Stomach (tissue), 9 donors: ENCODE data around the gene HLA-DOB. TPM values are rescaled to one million over a fixed set of nuclear protein-coding genes. Genes with fewer than 3 reads are reported as not detected.

Experiments used
- DNase-seq, 2 donors: peaks; one replicate each; pipeline versions ENCODE4 v3.0.0 to v3.0.0-alpha.2; 2013 to 2019
- H3K27ac ChIP-seq, 5 donors: fragments of 200-600 bp in 4 of 5; sonication (generic) in 4 of 5; one replicate each; pipeline ENCODE4 v1.5.1; 2013 to 2019; ENCODE audit warnings: mild to moderate bottlenecking in 1 of 5, moderate library complexity in 1 of 5
- H3K27me3 ChIP-seq, 3 donors: fragments of 200-600 bp; sonication (generic); one replicate each; pipeline ENCODE4 v1.5.1; 2017 to 2019; ENCODE audit warnings: mixed run types in 1 of 3
- H3K36me3 ChIP-seq, 4 donors: fragments of 200-600 bp; sonication (generic); 1 replicate in 3 of 4; 2 replicates in 1 of 4; pipeline ENCODE4 v1.5.1; 2016 to 2019
- H3K4me1 ChIP-seq, 4 donors: fragments of 200-600 bp; sonication (generic); one replicate each; pipeline ENCODE4 v1.5.1; 2016 to 2019
- H3K4me3 ChIP-seq, 4 donors: fragments of 200-600 bp; sonication (generic) in 3 of 4; one replicate each; pipeline ENCODE4 v1.5.1; 2016 to 2019; ENCODE audit warnings: mild to moderate bottlenecking in 1 of 4
- H3K9me3 ChIP-seq, 4 donors: fragments of 200-600 bp; sonication (generic); one replicate each; pipeline ENCODE4 v1.5.1; 2016 to 2019
- CTCF ChIP-seq, 7 experiments: fragments of 450-650 bp in 4 of 7; fragments of 200-600 bp in 3 of 7; sonication (generic) in 3 of 7; IDR thresholded peaks; one replicate each; pipeline ENCODE4 v1.5.1; 2016 to 2019; ENCODE audit warnings: antibody characterized with exemption in 7 of 7, control low read depth in 2 of 7, mild to moderate bottlenecking in 1 of 7
- EP300 ChIP-seq: sonication (generic); formaldehyde crosslinking; IDR thresholded peaks from one replicate; pipeline ENCODE4 v1.6.1; 2017; ENCODE audit warnings: antibody characterized with exemption
- POLR2A ChIP-seq, 4 donors: fragments of 450-650 bp; IDR thresholded peaks; one replicate each; pipeline ENCODE4 v1.6.1; 2016; ENCODE audit warnings: antibody characterized with exemption in 4 of 4, control low read depth in 2 of 4, mild to moderate bottlenecking in 1 of 4, moderate library complexity in 1 of 4
- POLR2AphosphoS5 ChIP-seq, 3 donors: sonication (generic); formaldehyde crosslinking; IDR thresholded peaks; one replicate each; pipeline ENCODE4 v1.6.1; 2016; ENCODE audit warnings: antibody characterized with exemption in 3 of 3
- WGBS, 5 donors: extraction: QIAGEN DNeasy Blood & Tissue Kit in 3 of 5; methylation state at CpG; one replicate each; pipeline versions ENCODE4 v1.1.5 to v1.1.7; 2013 to 2018; 5-methylcytosine and 5-hydroxymethylcytosine counted together
- intact Hi-C: fragments of 100-400 bp; cut with DNase I; formaldehyde crosslinking; loops from one replicate; pipeline ENCODE4 v1.15.1; 2023; ENCODE audit warnings: low total_unique reads
- polyA plus RNA-seq, 3 donors: library from polyadenylated mRNA; stranded (reverse); fragments of 200-250 nt; gene quantifications; one replicate each; pipeline ENCODE4 v1.2.3, GENCODE V29; 2013
- total RNA-seq, 5 donors: library from RNA; depleted of rRNA; stranded (reverse); fragments of >200 nt; gene quantifications; one replicate each; pipeline versions ENCODE4 v1.1.0 to v1.2.3, GENCODE V29; 2014 to 2016
- donor health status: healthy with polysubstance abuse.
- donor health status: Bipolar disorder and iron deficiency.
- donor health status: healthy.

The HLA-DOB gene
- total and polyA plus RNA-seq, 8 donors: 0.81 to 62.9 (median 2.1) TPM; not detected in 2

DNA sequence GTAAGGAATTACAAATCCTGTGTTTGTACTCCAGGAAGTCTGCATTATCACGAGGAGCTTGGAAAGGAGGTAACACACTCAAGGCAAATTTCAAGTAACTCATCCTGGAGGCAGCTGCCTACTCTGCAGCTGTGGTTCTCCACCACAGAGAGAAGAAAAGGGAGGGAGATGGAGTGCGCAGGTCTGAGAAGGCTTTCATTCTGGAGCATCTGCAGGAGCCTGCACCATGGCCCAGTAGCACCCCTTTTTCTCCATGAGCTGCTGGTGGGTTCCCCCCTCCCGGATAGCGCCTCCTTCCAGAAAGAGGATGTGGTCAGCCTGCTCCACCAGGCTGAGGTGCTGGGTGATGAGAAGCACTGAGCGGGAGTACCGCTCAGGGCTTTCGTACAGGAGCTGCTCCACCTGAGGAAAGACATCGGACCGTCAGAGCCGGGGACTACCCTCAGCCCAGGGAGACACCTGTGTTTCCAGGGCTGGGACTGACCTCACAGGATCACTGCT is 28.6 kb upstream of the HLA-DOB start:
- DNase-seq: no peak
- Histone ChIP-seq H3K4me3 (peak overlapping the region; percentile 61 to 80 (median 70)), H3K36me3 (peaks cover 30 to 77% (median 72%) of the 10 kb centered on the region in 4 donors), H3K27ac (peak overlapping the region; percentile 21 to 99 (median 96)), H3K4me1 (peaks cover 19 to 68% (median 49%) of the 10 kb centered on the region in 4 donors), H3K27me3 (no peaks in the 10 kb centered on the region), H3K9me3 (no peaks in the 10 kb centered on the region)
- intact Hi-C loops: no loop called here
- TF ChIP-seq EP300 (no peak), POLR2AphosphoS5 (IDR thresholded peaks at IDR 0.05) (no peak), POLR2A (IDR thresholded peaks at IDR 0.05) (no peak), CTCF (IDR thresholded peaks at IDR 0.05) (no peak)
- 65 to 79% (median 69%) methylated on average over 10 of the region's 10 CpGs for WGBS, 5 donors

DNA sequence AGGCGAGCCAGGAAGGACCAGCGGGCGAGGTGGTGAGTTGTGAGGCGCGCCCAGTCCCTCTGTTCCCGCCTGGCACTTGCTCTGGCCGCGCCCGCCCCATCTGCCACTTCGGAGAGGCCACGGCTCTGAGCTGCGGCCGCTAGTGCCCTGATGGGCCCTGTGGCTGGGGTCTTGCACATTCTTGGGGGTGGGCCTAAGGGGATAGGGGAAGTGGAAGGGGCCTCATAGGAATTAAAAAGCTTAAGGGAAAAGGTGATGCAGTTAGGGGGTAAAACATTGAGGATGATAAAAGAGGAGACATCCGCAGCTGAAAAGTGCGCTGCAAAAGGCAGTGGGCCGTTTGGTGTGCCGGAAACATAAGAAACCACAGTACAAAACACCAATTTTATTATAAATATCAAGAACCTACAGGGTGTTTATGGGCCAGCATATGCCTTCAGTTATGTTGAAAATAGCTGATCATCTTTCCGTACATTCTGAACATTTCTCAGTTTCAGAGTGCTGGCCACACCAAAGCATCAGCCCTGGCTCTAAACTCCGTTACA is 28.1 kb upstream of the HLA-DOB start:
- intact Hi-C loops: no loop called here
- Histone ChIP-seq H3K4me3 (peak overlapping the region; percentile 61 to 80 (median 70)), H3K27ac (peak overlapping the region; percentile 79 to 99 (median 96)), H3K9me3 (no peaks in the 10 kb centered on the region), H3K4me1 (peaks cover 19 to 65% (median 47%) of the 10 kb centered on the region in 4 donors), H3K36me3 (peaks cover 25 to 77% (median 70%) of the 10 kb centered on the region in 4 donors), H3K27me3 (no peaks in the 10 kb centered on the region)
- TF ChIP-seq POLR2A (IDR thresholded peaks at IDR 0.05) (no peak), CTCF (IDR thresholded peaks at IDR 0.05) (no peak), EP300 (no peak), POLR2AphosphoS5 (IDR thresholded peaks at IDR 0.05) (peak in 2 of 3 donors; percentile 59 to 72)
- no peak for DNase-seq
- 19 to 25% (median 22%) methylated on average over 19 of the region's 19 CpGs for WGBS, 5 donors

DNA sequence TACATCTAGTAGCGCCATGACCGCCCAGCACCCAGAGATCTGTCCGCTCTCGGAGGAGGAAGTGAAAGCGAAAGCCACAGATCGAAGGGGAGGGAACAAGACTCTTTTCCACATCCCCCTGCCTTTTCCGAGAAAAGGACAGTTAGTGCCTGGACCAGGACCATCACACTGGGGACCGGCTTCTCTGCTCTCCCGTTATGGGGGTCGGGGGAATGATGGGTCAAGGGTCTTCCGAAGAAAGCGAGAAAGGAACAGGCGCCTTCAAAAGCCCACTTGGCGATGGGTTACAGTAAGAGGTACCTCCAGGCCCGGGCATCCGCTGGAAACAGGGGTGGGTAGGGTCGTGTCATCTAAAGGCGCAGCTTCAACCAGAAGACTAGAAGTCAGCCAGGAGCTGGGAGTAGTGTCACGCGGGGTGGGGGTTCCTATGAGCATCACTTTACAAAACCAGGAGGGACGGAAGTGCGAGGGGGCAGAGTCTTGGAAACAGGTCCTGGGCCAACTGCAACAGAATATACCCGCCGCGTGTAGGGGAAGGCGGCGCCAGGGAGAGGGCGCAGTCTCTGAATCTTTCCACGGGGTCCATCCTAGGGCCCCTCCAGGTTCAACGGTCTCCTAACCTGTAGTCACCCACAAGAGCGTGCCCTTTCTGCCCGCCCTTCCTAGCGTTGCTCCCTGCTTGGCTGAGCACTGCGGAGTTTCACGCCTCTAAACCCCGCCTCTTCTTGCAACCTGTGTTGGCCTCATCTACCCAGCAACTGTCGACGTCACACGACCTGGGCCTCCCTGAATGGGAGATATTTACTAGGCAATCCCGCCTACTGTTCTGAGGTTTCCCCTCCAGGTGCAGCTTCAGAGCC is 27.4 kb upstream of the HLA-DOB start, which contains the start of gene PSMB8:
PSMB8 (minus strand) TSS at position 69 of the 860 bp plus-strand sequence; CDS start at position 18, 51 bp downstream.
- H3K27me3 ChIP-seq: no peaks in the 10 kb centered on the region
- H3K9me3 ChIP-seq: no peaks in the 10 kb centered on the region
- 0 to 1% (median 0%) methylated on average over 32 to 40 of the region's 40 CpGs for WGBS, 5 donors
- peaks cover 19 to 67% (median 47%) of the 10 kb centered on the region in 4 donors for H3K4me1 ChIP-seq
- peaks cover 24 to 70% (median 63%) of the 10 kb centered on the region in 4 donors for H3K36me3 ChIP-seq
- intact Hi-C loops: no loop called here
- DNase-seq: peak; percentile 98 to 99
- peak within 1 kb of the TSS; percentile 89 to 99 (median 96) for H3K27ac ChIP-seq
- peak within 1 kb of the TSS; percentile 61 to 80 (median 70) for H3K4me3 ChIP-seq
- TF ChIP-seq POLR2AphosphoS5 (IDR thresholded peaks at IDR 0.05) (peak; percentile 84 to 99 (median 98)), EP300 (no peak), CTCF (IDR thresholded peaks at IDR 0.05) (peak in 1 of 7 experiments; percentile 27), POLR2A (IDR thresholded peaks at IDR 0.05) (peak in 2 of 4 donors; percentile 36 to 45)

- Histone ChIP-seq H3K27me3 (no peaks in the 10 kb centered on the region), H3K9me3 (no peaks in the 10 kb centered on the region), H3K4me3 (peak overlapping the region; percentile 61 to 80 (median 70)), H3K4me1 (peaks cover 19 to 66% (median 47%) of the 10 kb centered on the region in 4 donors), H3K27ac (peak overlapping the region; percentile 89 to 99 (median 96)), H3K36me3 (peaks cover 20 to 62% (median 55%) of the 10 kb centered on the region in 4 donors)
- intact Hi-C loops: no loop called here
- TF ChIP-seq POLR2AphosphoS5 (IDR thresholded peaks at IDR 0.05): no peak
- no peak for TF ChIP-seq CTCF (IDR thresholded peaks at IDR 0.05)
- TF ChIP-seq POLR2A (IDR thresholded peaks at IDR 0.05): no peak
- TF ChIP-seq EP300: no peak
- WGBS, 5 donors: 5 to 9% (median 6%) methylated on average over 14 to 28 of the region's 28 CpGs
- no peak for DNase-seq
These were observed 26.7 kb upstream of the HLA-DOB start for GRCh38 chr6:32843331-32843978.
